ENCODE data around the gene ATP8B4. TPM values are rescaled to one million over a fixed set of nuclear protein-coding genes. Genes with fewer than 3 reads are reported as not detected.

Gene ATP8B4
- total RNA-seq, 2 donors from 2014 or later, result 16.8 to 16.9 TPM

DNA sequence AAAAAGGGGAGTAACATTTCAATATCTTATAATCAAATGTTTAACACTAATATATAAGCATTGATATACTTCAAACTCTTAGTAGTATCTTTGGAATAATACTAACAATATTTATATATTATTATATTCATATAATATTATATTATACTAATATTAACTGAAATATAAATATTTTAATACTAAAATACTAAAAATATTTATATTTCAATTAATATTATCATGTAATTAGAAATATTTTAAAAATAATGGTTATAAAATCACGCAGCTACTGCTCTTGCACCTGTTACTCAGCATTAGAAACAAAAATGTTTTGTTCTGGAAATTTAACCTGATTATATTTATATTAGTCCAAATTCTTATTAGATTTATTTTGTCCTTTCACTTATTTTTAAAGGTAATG is 12.6 kb upstream of the ATP8B4 start:
- ATAC-seq (ENCODE audit: insufficient number of reproducible peaks, low FRiP score, low read depth) (no peak), DNase-seq (ENCODE audit: low spot score) (no peak)
- Histone ChIP-seq H3K9me3 (no peaks in the 10 kb centered on the region), H3K4me3 (no peak overlapping the region), H3K27me3 (replicated peaks; ENCODE audit: insufficient read depth) (no peaks in the 10 kb centered on the region), H3K4me1 (ENCODE audit: control insufficient read depth in 1 of 2, low read depth in 2 of 2) (peaks cover 0 to 6% of the 10 kb centered on the region in 2 donors), H3K27ac (no peak overlapping the region), H3K36me3 (no peaks in the 10 kb centered on the region)
- TF ChIP-seq, protein P1, sequence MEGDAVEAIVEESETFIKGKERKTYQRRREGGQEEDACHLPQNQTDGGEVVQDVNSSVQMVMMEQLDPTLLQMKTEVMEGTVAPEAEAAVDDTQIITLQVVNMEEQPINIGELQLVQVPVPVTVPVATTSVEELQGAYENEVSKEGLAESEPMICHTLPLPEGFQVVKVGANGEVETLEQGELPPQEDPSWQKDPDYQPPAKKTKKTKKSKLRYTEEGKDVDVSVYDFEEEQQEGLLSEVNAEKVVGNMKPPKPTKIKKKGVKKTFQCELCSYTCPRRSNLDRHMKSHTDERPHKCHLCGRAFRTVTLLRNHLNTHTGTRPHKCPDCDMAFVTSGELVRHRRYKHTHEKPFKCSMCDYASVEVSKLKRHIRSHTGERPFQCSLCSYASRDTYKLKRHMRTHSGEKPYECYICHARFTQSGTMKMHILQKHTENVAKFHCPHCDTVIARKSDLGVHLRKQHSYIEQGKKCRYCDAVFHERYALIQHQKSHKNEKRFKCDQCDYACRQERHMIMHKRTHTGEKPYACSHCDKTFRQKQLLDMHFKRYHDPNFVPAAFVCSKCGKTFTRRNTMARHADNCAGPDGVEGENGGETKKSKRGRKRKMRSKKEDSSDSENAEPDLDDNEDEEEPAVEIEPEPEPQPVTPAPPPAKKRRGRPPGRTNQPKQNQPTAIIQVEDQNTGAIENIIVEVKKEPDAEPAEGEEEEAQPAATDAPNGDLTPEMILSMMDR (IDR thresholded peaks at IDR 0.05), result no peak

DNA sequence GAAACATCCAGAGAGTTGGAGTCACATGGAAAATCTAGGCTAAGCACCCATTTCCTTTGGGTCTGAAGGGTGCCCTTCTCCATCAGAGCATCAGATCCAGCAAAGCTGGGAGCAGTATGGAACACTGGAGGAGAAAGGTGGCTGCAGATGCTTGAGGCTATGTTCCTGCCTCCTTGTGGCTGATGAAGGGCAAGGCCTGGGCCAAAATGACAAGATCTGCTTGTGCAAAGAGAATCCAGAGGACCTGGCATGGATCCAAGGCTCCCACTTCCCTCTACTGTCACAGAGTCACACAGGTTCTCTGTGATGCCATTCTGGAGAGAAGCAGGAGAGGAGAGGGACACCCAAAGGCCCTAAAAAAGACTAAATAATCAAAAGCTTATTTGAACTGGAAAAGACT is 9.2 kb upstream of the ATP8B4 start:
- Histone ChIP-seq H3K4me3 (no peak overlapping the region), H3K36me3 (no peaks in the 10 kb centered on the region), H3K27ac (no peak overlapping the region), H3K27me3 (replicated peaks; ENCODE audit: insufficient read depth) (no peaks in the 10 kb centered on the region), H3K4me1 (ENCODE audit: control insufficient read depth in 1 of 2, low read depth in 2 of 2) (no peaks in the 10 kb centered on the region), H3K9me3 (no peaks in the 10 kb centered on the region)
- TF ChIP-seq, protein P1 (IDR thresholded peaks at IDR 0.05), result no peak
- DNase-seq (ENCODE audit: low spot score), result no peak
- ATAC-seq (ENCODE audit: insufficient number of reproducible peaks, low FRiP score, low read depth), result no peak

DNA sequence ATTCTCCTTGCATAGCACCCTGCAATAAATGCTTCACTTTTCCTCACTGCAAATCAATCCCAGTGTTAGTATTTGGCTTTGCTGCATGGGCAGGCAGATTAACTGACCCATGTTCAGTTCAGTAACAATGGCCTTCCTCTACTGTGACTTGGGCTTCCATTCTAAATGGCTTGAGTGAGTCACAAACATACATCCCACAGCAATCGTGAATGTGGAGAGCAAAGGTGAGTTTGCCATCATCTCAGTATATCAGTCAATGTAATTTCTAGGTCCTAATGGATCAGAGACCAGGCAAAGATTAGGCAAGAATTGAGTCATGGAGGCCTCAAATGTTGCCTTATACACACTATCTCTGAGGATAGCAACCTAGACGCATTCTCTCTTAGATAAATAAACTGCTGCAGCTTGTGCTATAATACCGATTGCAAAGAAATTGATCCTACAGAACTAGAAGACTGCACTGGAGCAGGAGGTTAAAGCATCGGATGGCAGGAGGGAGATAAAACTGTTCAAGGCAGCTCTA is 8.3 kb upstream of the ATP8B4 start:
- no peak for ATAC-seq (ENCODE audit: insufficient number of reproducible peaks, low FRiP score, low read depth)
- no peaks in the 10 kb centered on the region for H3K9me3 ChIP-seq
- H3K4me1 ChIP-seq (ENCODE audit: control insufficient read depth in 1 of 2, low read depth in 2 of 2), result no peaks in the 10 kb centered on the region
- DNase-seq (ENCODE audit: low spot score), result no peak
- TF ChIP-seq, protein P1 (IDR thresholded peaks at IDR 0.05), result no peak
- H3K36me3 ChIP-seq, result no peaks in the 10 kb centered on the region
- H3K27ac ChIP-seq, result no peak overlapping the region
- no peaks in the 10 kb centered on the region for H3K27me3 ChIP-seq (replicated peaks; ENCODE audit: insufficient read depth)
- H3K4me3 ChIP-seq, result no peak overlapping the region

DNA sequence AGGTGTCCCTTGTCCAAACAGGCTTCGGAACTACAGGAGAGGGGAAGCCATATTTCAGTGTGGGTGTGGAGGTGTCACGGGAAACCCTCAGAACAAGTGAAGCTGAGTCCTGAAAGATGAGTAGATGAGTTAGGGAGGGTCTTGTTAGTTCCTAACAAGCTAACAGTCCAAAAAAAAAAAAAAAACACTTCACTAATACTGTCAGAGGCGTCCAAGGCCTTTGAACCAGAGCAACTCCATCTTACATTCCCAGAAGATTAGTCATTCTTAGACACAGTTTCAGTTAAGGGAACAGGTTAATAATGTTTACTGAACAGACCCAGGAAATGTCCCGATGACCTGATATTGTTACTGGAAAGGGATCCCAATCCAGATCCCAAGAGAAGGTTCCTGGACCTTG is 7.0 kb upstream of the ATP8B4 start:
- no peak for ATAC-seq (ENCODE audit: insufficient number of reproducible peaks, low FRiP score, low read depth)

DNA sequence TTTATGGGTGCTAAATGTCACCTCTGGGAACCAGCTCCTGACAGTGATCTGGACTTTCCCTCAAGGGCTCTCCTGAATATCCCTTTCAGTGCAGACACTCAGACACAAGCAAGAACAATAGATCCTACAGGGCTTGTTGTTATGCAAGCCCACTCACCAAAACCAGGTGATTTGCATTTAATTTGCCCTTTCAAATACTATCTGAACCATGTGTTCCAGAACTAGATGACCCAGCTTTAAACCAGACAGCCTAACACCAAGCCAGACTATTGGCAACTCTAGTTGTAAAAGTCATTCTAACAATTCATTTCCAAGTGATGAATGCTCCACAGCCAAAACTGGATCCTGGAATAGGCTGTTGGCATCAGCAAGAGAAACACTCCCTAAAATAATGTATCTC is 5.6 kb upstream of the ATP8B4 start:
- no peak overlapping the region for H3K4me3 ChIP-seq
- no peak for DNase-seq (ENCODE audit: low spot score)
- no peaks in the 10 kb centered on the region for H3K27me3 ChIP-seq (replicated peaks; ENCODE audit: insufficient read depth)
- no peaks in the 10 kb centered on the region for H3K36me3 ChIP-seq
- no peaks in the 10 kb centered on the region for H3K4me1 ChIP-seq (ENCODE audit: control insufficient read depth in 1 of 2, low read depth in 2 of 2)
- TF ChIP-seq, protein P1 (IDR thresholded peaks at IDR 0.05), result no peak
- no peak for ATAC-seq (ENCODE audit: insufficient number of reproducible peaks, low FRiP score, low read depth)
- H3K9me3 ChIP-seq, result no peaks in the 10 kb centered on the region
- H3K27ac ChIP-seq, result no peak overlapping the region

More for the DNA sequence above, 7.0 kb upstream of the ATP8B4 start:
- H3K9me3 ChIP-seq, result no peaks in the 10 kb centered on the region
- H3K4me1 ChIP-seq (ENCODE audit: control insufficient read depth in 1 of 2, low read depth in 2 of 2), result no peaks in the 10 kb centered on the region
- no peaks in the 10 kb centered on the region for H3K36me3 ChIP-seq
- no peaks in the 10 kb centered on the region for H3K27me3 ChIP-seq (replicated peaks; ENCODE audit: insufficient read depth)
- H3K27ac ChIP-seq, result no peak overlapping the region
- H3K4me3 ChIP-seq, result no peak overlapping the region
- no peak for DNase-seq (ENCODE audit: low spot score)
- TF ChIP-seq, protein P1 (IDR thresholded peaks at IDR 0.05), result no peak
